HFFc6 (cell line): ENCODE measurements around the gene INTS6L. TPM values are rescaled to one million over a fixed set of nuclear protein-coding genes. Genes with fewer than 3 reads are reported as not detected.
"Not testable (repeated sequence)": the region's sequence is repeated elsewhere in the genome, so short reads cannot be mapped to it uniquely, and the experiment has no call there.

Experiments
- DNase-seq: peaks from one replicate; pipeline ENCODE4 v3.0.0-alpha.2; 2018
- H3K27ac Mint-ChIP-seq: 2 replicates; pipeline ENCODE4 v1.8.0; 2020; ENCODE audit warnings: mild to moderate bottlenecking, mixed read lengths
- H3K27me3 Mint-ChIP-seq: 2 replicates; pipeline ENCODE4 v1.8.0; 2021; ENCODE audit warnings: mild to moderate bottlenecking, moderate library complexity, mixed read lengths; ENCODE audit not compliant: insufficient read depth
- H3K36me3 Mint-ChIP-seq: 2 replicates; pipeline ENCODE4 v1.8.0; 2021; ENCODE audit warnings: low read depth, mixed read lengths
- H3K4me1 Mint-ChIP-seq: 2 replicates; pipeline ENCODE4 v1.8.0; 2020; ENCODE audit warnings: low read depth, mixed read lengths
- H3K4me3 Mint-ChIP-seq: 2 replicates; pipeline ENCODE4 v1.8.0; 2020; ENCODE audit warnings: mild to moderate bottlenecking, moderate library complexity, mixed read lengths
- H3K9me3 Mint-ChIP-seq: 2 replicates; pipeline ENCODE4 v1.8.0; 2020; ENCODE audit warnings: mild to moderate bottlenecking, mixed read lengths
- CTCF ChIP-seq: fragments of 200-600 bp; sonication (generic); IDR thresholded peaks from 2 replicates; pipeline ENCODE4 v1.5.0; 2021; ENCODE audit warnings: antibody characterized with exemption, mild to moderate bottlenecking
- total RNA-seq, 6 experiments: library from RNA; stranded (reverse); fragmentation: NEBNext Ultra II Directional; extraction: Animal tissue kit (Norgen Biotek cat#: 25700); gene quantifications; 2 replicates in 1 of 6; 3 replicates in 5 of 6; pipeline ENCODE4 v1.2.3, GENCODE V29; 2021

The INTS6L gene
- total RNA-seq, 6 experiments from 2014 or later, result 1.3 to 2.0 (median 1.8) TPM

- no peak overlapping the region for H3K27ac Mint-ChIP-seq
- no peaks in the 10 kb centered on the region for H3K27me3 Mint-ChIP-seq
- no peak for TF ChIP-seq CTCF
- DNase-seq, result no peak
- no peaks in the 10 kb centered on the region for H3K9me3 Mint-ChIP-seq
- no peaks in the 10 kb centered on the region for H3K36me3 Mint-ChIP-seq
- no peaks in the 10 kb centered on the region for H3K4me1 Mint-ChIP-seq
- H3K4me3 Mint-ChIP-seq, result no peak overlapping the region
Measured at GRCh38 chrX:135557344-135557743, 36.9 kb downstream of the INTS6L start.

GRCh38 chrX:135572436-135572835, 52.0 kb downstream of the INTS6L start:
- no peak for DNase-seq
- peak; percentile 69 for TF ChIP-seq CTCF
- H3K36me3 Mint-ChIP-seq, result no peaks in the 10 kb centered on the region
- H3K27ac Mint-ChIP-seq, result no peak overlapping the region
- H3K27me3 Mint-ChIP-seq, result no peaks in the 10 kb centered on the region; the same call in 1 of the 2 replicates
- H3K9me3 Mint-ChIP-seq, result no peaks in the 10 kb centered on the region
- no peak overlapping the region for H3K4me3 Mint-ChIP-seq
- no peaks in the 10 kb centered on the region for H3K4me1 Mint-ChIP-seq

GRCh38 chrX:135581496-135581895, 61.0 kb downstream of the INTS6L start:
- Mint-ChIP-seq H3K4me1 (peaks cover 5% of the 10 kb centered on the region; the same call in 1 of the 2 replicates), H3K4me3 (no peak overlapping the region), H3K36me3 (no peaks in the 10 kb centered on the region), H3K27me3 (no peaks in the 10 kb centered on the region; the same call in 1 of the 2 replicates), H3K9me3 (no peaks in the 10 kb centered on the region), H3K27ac (no peak overlapping the region)
- no peak for DNase-seq
- TF ChIP-seq CTCF, result no peak

- Mint-ChIP-seq H3K9me3 (no peaks in the 10 kb centered on the region), H3K4me3 (no peak overlapping the region), H3K4me1 (peaks cover 5% of the 10 kb centered on the region; the same call in 1 of the 2 replicates), H3K36me3 (no peaks in the 10 kb centered on the region), H3K27ac (no peak overlapping the region), H3K27me3 (no peaks in the 10 kb centered on the region)
- no peak for TF ChIP-seq CTCF
- no peak for DNase-seq
Measured at GRCh38 chrX:135585153-135585552, 64.7 kb downstream of the INTS6L start.

GRCh38 chrX:135591871-135592270, 71.4 kb downstream of the INTS6L start:
- H3K4me1 Mint-ChIP-seq, result no peaks in the 10 kb centered on the region
- H3K27ac Mint-ChIP-seq, result no peak overlapping the region
- no peaks in the 10 kb centered on the region for H3K36me3 Mint-ChIP-seq
- DNase-seq, result no peak
- TF ChIP-seq CTCF, result no peak
- H3K4me3 Mint-ChIP-seq, result no peak overlapping the region
- H3K27me3 Mint-ChIP-seq, result no peaks in the 10 kb centered on the region
- no peaks in the 10 kb centered on the region for H3K9me3 Mint-ChIP-seq

- H3K4me3 Mint-ChIP-seq, H3K9me3 Mint-ChIP-seq, DNase-seq, H3K27ac Mint-ChIP-seq, H3K27me3 Mint-ChIP-seq, H3K36me3 Mint-ChIP-seq, H3K4me1 Mint-ChIP-seq: not testable (repeated sequence)
Measured at GRCh38 chrX:135594049-135594448, 73.6 kb downstream of the INTS6L start.

GRCh38 chrX:135594453-135594852, 74.0 kb downstream of the INTS6L start:
- H3K4me3 Mint-ChIP-seq, H3K27ac Mint-ChIP-seq, H3K36me3 Mint-ChIP-seq, H3K9me3 Mint-ChIP-seq, DNase-seq, H3K27me3 Mint-ChIP-seq, H3K4me1 Mint-ChIP-seq: not testable (repeated sequence)
